GM18511 (cell line): ENCODE measurements around the gene ETV3.
"Not testable (repeated sequence)": the region's sequence is repeated elsewhere in the genome, so short reads cannot be mapped to it uniquely, and the experiment has no call there.

ENCODE experiments used
- ATAC-seq: cut with Tn5 transposase; IDR thresholded peaks from one replicate; pipeline ENCODE4 v1.9.1; 2021; ENCODE audit warnings: mild to moderate bottlenecking, moderate library complexity; ENCODE audit not compliant: unreplicated experiment

The ETV3 gene

GRCh38 chr1:157113631-157114030 lies 24.6 kb downstream of the ETV3 start:
- no peak for ATAC-seq

GRCh38 chr1:157113106-157113505 lies 25.1 kb downstream of the ETV3 start:
- ATAC-seq, result no peak

DNA sequence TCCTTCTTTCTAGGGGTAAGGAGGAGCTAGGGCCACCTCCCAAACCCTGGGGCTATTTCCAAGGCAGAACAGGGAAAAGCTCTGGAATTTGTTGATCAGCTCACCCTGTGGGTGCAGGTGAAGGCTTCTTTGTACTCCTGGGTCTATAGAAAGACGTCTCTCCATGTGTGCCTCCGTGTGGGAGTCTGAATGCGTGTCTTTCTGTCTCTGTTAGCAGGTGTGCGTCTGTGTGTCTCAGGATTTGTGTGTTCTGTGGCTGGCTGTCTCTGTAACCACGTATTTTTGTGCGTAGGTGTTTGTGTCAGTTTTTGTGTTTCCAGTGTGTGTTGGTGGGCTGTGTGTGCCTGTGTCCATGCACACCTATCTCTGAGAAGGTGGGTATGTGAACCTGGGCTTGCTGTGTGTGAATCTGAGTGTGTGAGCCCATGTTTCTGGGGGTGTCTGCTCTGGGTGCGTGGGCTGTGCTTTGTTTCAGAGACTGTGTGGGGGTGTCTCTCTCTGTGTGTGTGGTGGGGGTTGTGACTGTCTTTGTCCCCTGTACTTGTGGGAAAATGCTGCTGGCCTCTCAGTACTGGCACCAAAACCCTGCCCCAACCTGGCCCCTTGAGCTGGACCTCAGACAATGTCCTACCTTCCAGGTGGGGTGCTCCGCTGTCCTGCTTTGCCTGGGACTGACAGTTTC lies 25.9 kb downstream of the ETV3 start:
- ATAC-seq, result no peak

DNA sequence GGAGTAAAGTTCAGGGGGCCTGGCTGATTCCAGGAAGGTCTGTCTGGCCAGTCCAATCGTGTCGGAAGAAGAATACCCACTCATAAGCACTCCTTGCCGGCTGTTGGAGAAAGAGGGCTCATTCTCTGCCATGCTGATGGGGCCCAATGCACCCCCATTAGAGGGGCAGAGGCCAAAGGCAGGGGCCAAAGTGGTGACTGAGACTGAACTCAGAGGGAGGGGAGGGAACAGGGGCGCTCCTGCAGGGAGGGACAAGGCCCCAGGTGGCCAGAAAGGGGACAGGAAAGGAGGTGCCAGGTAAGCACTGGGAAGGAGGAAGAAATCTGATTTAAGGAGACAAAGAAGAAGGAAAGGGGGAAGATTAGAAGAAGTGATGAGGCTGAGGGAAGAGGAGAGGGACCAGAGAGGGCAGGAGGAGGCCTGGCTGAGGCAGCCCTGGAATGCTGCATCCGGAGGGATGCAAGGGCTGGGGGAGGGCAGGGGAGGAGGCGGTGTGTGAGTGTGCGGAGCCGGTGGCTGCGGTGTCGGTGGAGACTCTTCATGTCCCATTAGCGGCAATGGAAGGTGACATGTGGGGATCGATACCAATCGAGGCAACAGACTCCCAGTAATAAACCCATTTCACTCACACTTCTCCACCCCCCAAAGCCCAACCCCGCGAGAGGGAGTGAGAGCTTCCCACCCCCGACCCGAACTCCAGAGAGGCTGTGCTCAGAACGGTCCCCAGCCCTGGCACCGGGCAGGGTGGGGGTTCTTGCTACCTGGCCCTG lies 26.6 kb downstream of the ETV3 start:
- ATAC-seq, result no peak

DNA sequence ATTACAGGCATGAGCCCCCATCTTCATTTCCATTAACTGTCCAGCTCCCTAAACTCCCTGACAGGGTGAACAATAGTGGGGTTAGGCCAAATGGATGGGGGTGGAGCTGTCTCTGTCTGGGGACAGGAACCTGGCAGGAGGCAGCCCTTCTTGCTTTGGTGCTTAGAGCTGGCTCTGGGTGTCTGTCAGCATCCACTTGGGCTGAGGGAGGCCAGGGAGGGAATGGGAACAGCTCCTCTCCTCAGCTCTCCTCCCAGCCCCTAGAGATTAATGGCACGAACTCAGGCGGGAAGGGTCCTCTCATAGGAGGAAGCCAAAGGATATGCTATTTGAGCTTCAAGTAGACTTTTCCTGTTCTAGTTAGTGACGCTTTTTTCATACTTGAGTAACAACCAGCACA lies 27.5 kb downstream of the ETV3 start:
- no peak for ATAC-seq

- ATAC-seq, result no peak
Measured at GRCh38 chr1:157110003-157110402, 28.2 kb downstream of the ETV3 start.

DNA sequence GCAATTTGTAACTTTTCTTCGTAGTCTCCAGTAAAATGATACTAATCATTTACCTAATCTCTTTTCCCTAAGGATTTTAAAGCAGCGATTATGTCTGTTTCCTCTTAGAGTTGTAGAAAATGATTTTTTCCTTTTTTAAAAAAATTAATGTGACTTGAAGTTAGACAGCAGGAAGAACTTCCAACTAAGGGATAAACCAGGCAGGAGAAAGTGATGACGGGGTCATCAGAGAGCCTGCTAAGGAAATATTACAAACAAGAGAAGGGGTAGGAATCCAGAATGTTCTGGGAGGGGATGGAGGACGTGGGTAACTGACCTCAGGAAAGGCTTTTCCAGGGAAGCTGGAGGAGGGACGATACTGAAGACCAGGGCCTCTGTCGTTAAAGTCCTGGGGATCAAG lies 29.7 kb downstream of the ETV3 start:
- no peak for ATAC-seq

- ATAC-seq, result no peak
Measured at GRCh38 chr1:157107702-157108101, 30.5 kb downstream of the ETV3 start.

DNA sequence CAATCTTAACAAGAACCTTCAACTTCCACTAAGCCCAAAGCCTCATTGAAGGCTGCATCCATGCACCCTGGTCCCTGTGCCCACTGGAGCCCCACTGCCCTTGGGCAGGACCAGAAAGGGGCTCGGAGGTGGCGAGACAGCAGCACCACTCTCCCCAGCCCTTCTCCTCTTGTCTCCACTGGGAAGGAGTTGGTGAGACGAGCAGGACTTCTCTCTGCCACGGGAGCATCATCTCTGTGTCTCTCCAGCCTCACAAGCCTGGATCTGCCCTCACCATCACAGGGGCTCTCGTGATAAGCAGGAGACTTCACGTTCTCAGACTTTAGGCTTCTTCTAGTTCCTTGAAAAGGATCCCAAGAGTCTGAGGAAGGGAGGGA lies 31.4 kb downstream of the ETV3 start:
- peak; percentile 25 for ATAC-seq

- peak; percentile 94 for ATAC-seq
Measured at GRCh38 chr1:157105988-157106812, 32.0 kb downstream of the ETV3 start.

- no peak for ATAC-seq
Measured at GRCh38 chr1:157105298-157105987, 32.8 kb downstream of the ETV3 start.

DNA sequence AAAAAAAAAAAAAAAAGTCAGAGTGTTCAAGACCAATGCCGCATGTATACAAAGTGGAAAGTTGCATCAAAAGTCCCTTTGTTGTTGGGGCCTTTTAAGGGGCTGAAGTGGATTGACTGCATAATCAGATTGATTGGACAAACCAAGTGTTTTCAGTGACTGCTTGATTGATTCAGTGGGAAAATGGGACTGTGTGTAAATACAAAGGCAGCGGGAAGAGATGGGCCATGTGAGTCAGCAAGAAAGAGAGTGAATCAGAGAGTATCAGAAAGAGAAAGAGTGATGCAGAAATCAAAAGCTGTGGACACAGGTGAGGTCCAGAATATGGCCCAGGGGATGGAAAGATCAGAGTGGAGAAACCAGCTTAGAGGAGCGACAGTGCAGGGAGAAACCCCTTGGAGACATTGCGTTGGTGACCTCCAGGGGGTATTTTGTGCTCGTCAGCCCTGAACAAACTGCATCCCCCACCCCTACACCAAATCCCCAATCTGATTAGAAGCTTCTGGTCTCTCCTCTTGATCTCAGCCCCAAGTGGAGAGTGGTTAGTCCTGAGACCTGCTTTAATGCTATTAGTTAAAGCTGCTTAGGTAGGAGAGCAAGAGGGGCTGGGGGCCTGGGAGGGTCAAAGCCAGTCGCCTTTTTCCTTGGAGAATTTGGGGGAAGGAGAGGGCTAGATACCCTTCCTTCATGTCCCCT lies 33.4 kb downstream of the ETV3 start:
- no peak for ATAC-seq

GRCh38 chr1:157103268-157103667 lies 34.9 kb downstream of the ETV3 start:
- ATAC-seq, result no peak

DNA sequence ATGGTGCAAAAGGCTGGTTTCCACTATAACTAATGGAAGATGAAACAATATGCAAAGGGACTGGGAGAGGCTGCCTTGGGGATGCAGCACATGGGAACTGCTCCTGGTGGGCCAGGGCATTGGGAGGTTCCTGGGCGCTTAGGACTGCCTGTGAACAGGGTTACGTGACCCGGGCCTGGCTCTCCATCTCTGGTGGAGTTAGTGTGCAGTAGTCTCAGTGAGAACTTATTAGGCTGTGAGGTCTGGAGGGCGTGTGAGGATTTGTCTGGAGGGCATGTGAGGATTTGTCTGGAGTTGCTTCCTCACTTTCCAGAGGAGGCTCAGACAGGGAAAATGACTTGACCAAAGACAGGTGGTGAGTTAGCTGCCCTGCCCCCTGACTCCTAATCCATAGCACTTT lies 37.0 kb downstream of the ETV3 start:
- ATAC-seq, result no peak

- ATAC-seq, result no peak
Measured at GRCh38 chr1:157099633-157100009, 38.6 kb downstream of the ETV3 start, which contains the start of gene ETV3L. Gene ETV3L (minus strand): TSS chr1:157099808. CDS start chr1:157099523, 285 bp downstream.

GRCh38 chr1:157098987-157099632 lies 39.1 kb downstream of the ETV3 start:
- ATAC-seq, result not testable (repeated sequence)

DNA sequence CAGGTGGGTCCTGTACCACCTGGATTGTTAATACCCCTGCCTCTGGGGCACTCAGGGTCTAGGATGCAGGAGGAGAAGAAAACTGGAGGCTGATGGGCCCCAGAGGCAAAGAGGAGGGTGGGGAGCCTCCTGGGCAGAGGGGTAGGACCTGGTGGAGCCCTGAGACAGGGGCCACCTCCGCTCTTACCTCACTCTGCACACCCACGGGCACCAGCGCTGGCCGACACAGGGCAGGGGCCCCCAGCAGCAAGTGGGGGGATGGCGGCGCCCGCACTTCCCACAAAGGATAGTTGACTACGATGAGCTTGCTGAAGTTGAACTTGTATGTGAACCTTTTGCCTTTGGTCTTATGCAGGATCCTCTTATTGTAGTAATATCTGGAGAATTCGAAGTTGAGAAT lies 39.7 kb downstream of the ETV3 start:
- no peak for ATAC-seq

GRCh38 chr1:157097692-157098091 lies 40.5 kb downstream of the ETV3 start:
- no peak for ATAC-seq

GRCh38 chr1:157096881-157097280 lies 41.3 kb downstream of the ETV3 start:
- no peak for ATAC-seq

- no peak for ATAC-seq
Measured at GRCh38 chr1:157095551-157095950, 42.6 kb downstream of the ETV3 start.
